Measurements from ENCODE around the gene SIRT5.

The SIRT5 gene

GRCh38 chr6:13624871-13625288, 50.5 kb downstream of the SIRT5 start:
- Histone ChIP-seq H3K4me3 (ENCODE audit: low read length in 2 of 2) (no peak overlapping the region), H3K27ac (ENCODE audit: low read depth in 2 of 2, low read length in 2 of 2) (no peak overlapping the region), H3K9ac (ENCODE audit: low read depth in 1 of 2, low read length in 2 of 2) (no peak overlapping the region), H3K9me3 (ENCODE audit: control insufficient read depth in 2 of 2, low read length in 2 of 2) (no peaks in the 10 kb centered on the region), H3K36me3 (ENCODE audit: control insufficient read depth in 2 of 2, insufficient read depth in 2 of 2, low read length in 2 of 2) (peaks cover 59 to 71% of the 10 kb centered on the region in 2 donors), H3K27me3 (ENCODE audit: control insufficient read depth in 2 of 2, insufficient read depth in 2 of 2, low read length in 2 of 2) (no peaks in the 10 kb centered on the region), H3K4me1 (ENCODE audit: control insufficient read depth in 2 of 2, insufficient read depth in 2 of 2, low read length in 2 of 2) (no peaks in the 10 kb centered on the region)

- Histone ChIP-seq H3K27ac (ENCODE audit: low read depth in 2 of 2, low read length in 2 of 2) (no peak overlapping the region), H3K4me3 (ENCODE audit: low read length in 2 of 2) (no peak overlapping the region), H3K9ac (ENCODE audit: low read depth in 1 of 2, low read length in 2 of 2) (no peak overlapping the region), H3K36me3 (ENCODE audit: control insufficient read depth in 2 of 2, insufficient read depth in 2 of 2, low read length in 2 of 2) (peaks cover 44 to 52% of the 10 kb centered on the region in 2 donors), H3K27me3 (ENCODE audit: control insufficient read depth in 2 of 2, insufficient read depth in 2 of 2, low read length in 2 of 2) (no peaks in the 10 kb centered on the region), H3K4me1 (ENCODE audit: control insufficient read depth in 2 of 2, insufficient read depth in 2 of 2, low read length in 2 of 2) (no peaks in the 10 kb centered on the region), H3K9me3 (ENCODE audit: control insufficient read depth in 2 of 2, low read length in 2 of 2) (no peaks in the 10 kb centered on the region)
Observed at GRCh38 chr6:13629459-13630116, 55.2 kb downstream of the SIRT5 start.

- Histone ChIP-seq H3K27ac (ENCODE audit: low read depth in 2 of 2, low read length in 2 of 2) (no peak overlapping the region), H3K36me3 (ENCODE audit: control insufficient read depth in 2 of 2, insufficient read depth in 2 of 2, low read length in 2 of 2) (peaks cover 37 to 43% of the 10 kb centered on the region in 2 donors), H3K27me3 (ENCODE audit: control insufficient read depth in 2 of 2, insufficient read depth in 2 of 2, low read length in 2 of 2) (no peaks in the 10 kb centered on the region), H3K4me1 (ENCODE audit: control insufficient read depth in 2 of 2, insufficient read depth in 2 of 2, low read length in 2 of 2) (no peaks in the 10 kb centered on the region), H3K9me3 (ENCODE audit: control insufficient read depth in 2 of 2, low read length in 2 of 2) (no peaks in the 10 kb centered on the region), H3K9ac (ENCODE audit: low read depth in 1 of 2, low read length in 2 of 2) (no peak overlapping the region), H3K4me3 (ENCODE audit: low read length in 2 of 2) (no peak overlapping the region)
Observed at GRCh38 chr6:13630499-13630898, 56.1 kb downstream of the SIRT5 start.

GRCh38 chr6:13633343-13633742, 58.9 kb downstream of the SIRT5 start:
- no peak overlapping the region for H3K9ac ChIP-seq (ENCODE audit: low read depth in 1 of 2, low read length in 2 of 2)

GRCh38 chr6:13635948-13636658, 61.7 kb downstream of the SIRT5 start:
- no peak overlapping the region for H3K4me3 ChIP-seq (ENCODE audit: low read length in 2 of 2)
- H3K9me3 ChIP-seq (ENCODE audit: control insufficient read depth in 2 of 2, low read length in 2 of 2): no peaks in the 10 kb centered on the region
- H3K9ac ChIP-seq (ENCODE audit: low read depth in 1 of 2, low read length in 2 of 2): no peak overlapping the region
- peaks cover 36 to 39% of the 10 kb centered on the region in 2 donors for H3K36me3 ChIP-seq (ENCODE audit: control insufficient read depth in 2 of 2, insufficient read depth in 2 of 2, low read length in 2 of 2)
- H3K4me1 ChIP-seq (ENCODE audit: control insufficient read depth in 2 of 2, insufficient read depth in 2 of 2, low read length in 2 of 2): no peaks in the 10 kb centered on the region
- H3K27ac ChIP-seq (ENCODE audit: low read depth in 2 of 2, low read length in 2 of 2): no peak overlapping the region
- no peaks in the 10 kb centered on the region for H3K27me3 ChIP-seq (ENCODE audit: control insufficient read depth in 2 of 2, insufficient read depth in 2 of 2, low read length in 2 of 2)

More at GRCh38 chr6:13633343-13633742, 58.9 kb downstream of the SIRT5 start:
- H3K4me3 ChIP-seq (ENCODE audit: low read length in 2 of 2): no peak overlapping the region
- H3K36me3 ChIP-seq (ENCODE audit: control insufficient read depth in 2 of 2, insufficient read depth in 2 of 2, low read length in 2 of 2): peaks cover 36 to 40% of the 10 kb centered on the region in 2 donors
- no peaks in the 10 kb centered on the region for H3K4me1 ChIP-seq (ENCODE audit: control insufficient read depth in 2 of 2, insufficient read depth in 2 of 2, low read length in 2 of 2)
- H3K27me3 ChIP-seq (ENCODE audit: control insufficient read depth in 2 of 2, insufficient read depth in 2 of 2, low read length in 2 of 2): no peaks in the 10 kb centered on the region
- no peaks in the 10 kb centered on the region for H3K9me3 ChIP-seq (ENCODE audit: control insufficient read depth in 2 of 2, low read length in 2 of 2)
- no peak overlapping the region for H3K27ac ChIP-seq (ENCODE audit: low read depth in 2 of 2, low read length in 2 of 2)

- Histone ChIP-seq H3K9me3 (ENCODE audit: control insufficient read depth in 2 of 2, low read length in 2 of 2) (no peaks in the 10 kb centered on the region), H3K36me3 (ENCODE audit: control insufficient read depth in 2 of 2, insufficient read depth in 2 of 2, low read length in 2 of 2) (peaks cover 28 to 30% of the 10 kb centered on the region in 2 donors), H3K4me1 (ENCODE audit: control insufficient read depth in 2 of 2, insufficient read depth in 2 of 2, low read length in 2 of 2) (no peaks in the 10 kb centered on the region), H3K27me3 (ENCODE audit: control insufficient read depth in 2 of 2, insufficient read depth in 2 of 2, low read length in 2 of 2) (no peaks in the 10 kb centered on the region), H3K9ac (ENCODE audit: low read depth in 1 of 2, low read length in 2 of 2) (no peak overlapping the region), H3K4me3 (ENCODE audit: low read length in 2 of 2) (no peak overlapping the region), H3K27ac (ENCODE audit: low read depth in 2 of 2, low read length in 2 of 2) (no peak overlapping the region)
Observed at GRCh38 chr6:13638014-13638413, 63.6 kb downstream of the SIRT5 start.

- Histone ChIP-seq H3K27ac (ENCODE audit: low read depth in 2 of 2, low read length in 2 of 2) (no peak overlapping the region), H3K36me3 (ENCODE audit: control insufficient read depth in 2 of 2, insufficient read depth in 2 of 2, low read length in 2 of 2) (peaks cover 24 to 35% of the 10 kb centered on the region in 2 donors), H3K27me3 (ENCODE audit: control insufficient read depth in 2 of 2, insufficient read depth in 2 of 2, low read length in 2 of 2) (no peaks in the 10 kb centered on the region), H3K9ac (ENCODE audit: low read depth in 1 of 2, low read length in 2 of 2) (no peak overlapping the region), H3K4me3 (ENCODE audit: low read length in 2 of 2) (no peak overlapping the region), H3K9me3 (ENCODE audit: control insufficient read depth in 2 of 2, low read length in 2 of 2) (no peaks in the 10 kb centered on the region), H3K4me1 (ENCODE audit: control insufficient read depth in 2 of 2, insufficient read depth in 2 of 2, low read length in 2 of 2) (no peaks in the 10 kb centered on the region)
Observed at GRCh38 chr6:13638626-13639025, 64.2 kb downstream of the SIRT5 start.

- no peaks in the 10 kb centered on the region for H3K27me3 ChIP-seq (ENCODE audit: control insufficient read depth in 2 of 2, insufficient read depth in 2 of 2, low read length in 2 of 2)
- H3K36me3 ChIP-seq (ENCODE audit: control insufficient read depth in 2 of 2, insufficient read depth in 2 of 2, low read length in 2 of 2): peaks cover 20 to 37% of the 10 kb centered on the region in 2 donors
- no peak overlapping the region for H3K4me3 ChIP-seq (ENCODE audit: low read length in 2 of 2)
- no peaks in the 10 kb centered on the region for H3K9me3 ChIP-seq (ENCODE audit: control insufficient read depth in 2 of 2, low read length in 2 of 2)
- H3K4me1 ChIP-seq (ENCODE audit: control insufficient read depth in 2 of 2, insufficient read depth in 2 of 2, low read length in 2 of 2): no peaks in the 10 kb centered on the region
- no peak overlapping the region for H3K9ac ChIP-seq (ENCODE audit: low read depth in 1 of 2, low read length in 2 of 2)
- H3K27ac ChIP-seq (ENCODE audit: low read depth in 2 of 2, low read length in 2 of 2): no peak overlapping the region
Observed at GRCh38 chr6:13641315-13641714, 66.9 kb downstream of the SIRT5 start.

- H3K4me3 ChIP-seq (ENCODE audit: low read length in 2 of 2): no peak overlapping the region
- no peaks in the 10 kb centered on the region for H3K27me3 ChIP-seq (ENCODE audit: control insufficient read depth in 2 of 2, insufficient read depth in 2 of 2, low read length in 2 of 2)
Observed at GRCh38 chr6:13643125-13643524, 68.7 kb downstream of the SIRT5 start.

GRCh38 chr6:13648850-13649249, 74.4 kb downstream of the SIRT5 start:
- H3K36me3 ChIP-seq (ENCODE audit: control insufficient read depth in 2 of 2, insufficient read depth in 2 of 2, low read length in 2 of 2): peaks cover 4 to 9% of the 10 kb centered on the region in 2 donors

More at GRCh38 chr6:13643125-13643524, 68.7 kb downstream of the SIRT5 start:
- H3K27ac ChIP-seq (ENCODE audit: low read depth in 2 of 2, low read length in 2 of 2): no peak overlapping the region
- H3K9ac ChIP-seq (ENCODE audit: low read depth in 1 of 2, low read length in 2 of 2): no peak overlapping the region
- H3K36me3 ChIP-seq (ENCODE audit: control insufficient read depth in 2 of 2, insufficient read depth in 2 of 2, low read length in 2 of 2): peaks cover 11 to 25% of the 10 kb centered on the region in 2 donors
- no peaks in the 10 kb centered on the region for H3K9me3 ChIP-seq (ENCODE audit: control insufficient read depth in 2 of 2, low read length in 2 of 2)
- H3K4me1 ChIP-seq (ENCODE audit: control insufficient read depth in 2 of 2, insufficient read depth in 2 of 2, low read length in 2 of 2): no peaks in the 10 kb centered on the region

More at GRCh38 chr6:13648850-13649249, 74.4 kb downstream of the SIRT5 start:
- no peak overlapping the region for H3K9ac ChIP-seq (ENCODE audit: low read depth in 1 of 2, low read length in 2 of 2)
- H3K4me1 ChIP-seq (ENCODE audit: control insufficient read depth in 2 of 2, insufficient read depth in 2 of 2, low read length in 2 of 2): no peaks in the 10 kb centered on the region
- no peaks in the 10 kb centered on the region for H3K27me3 ChIP-seq (ENCODE audit: control insufficient read depth in 2 of 2, insufficient read depth in 2 of 2, low read length in 2 of 2)
- H3K4me3 ChIP-seq (ENCODE audit: low read length in 2 of 2): no peak overlapping the region
- no peaks in the 10 kb centered on the region for H3K9me3 ChIP-seq (ENCODE audit: control insufficient read depth in 2 of 2, low read length in 2 of 2)
- H3K27ac ChIP-seq (ENCODE audit: low read depth in 2 of 2, low read length in 2 of 2): no peak overlapping the region

Measured in mucosa of rectum (tissue), 2 donors.